GM19023 (cell line): ENCODE measurements around the gene HK1.
"Not testable (repeated sequence)": the region's sequence is repeated elsewhere in the genome, so short reads cannot be mapped to it uniquely, and the experiment has no call there.

Experiments used
- ATAC-seq: cut with Tn5 transposase; IDR thresholded peaks from one replicate; pipeline ENCODE4 v1.9.1; 2021; ENCODE audit warnings: mild to moderate bottlenecking, moderate library complexity; ENCODE audit not compliant: unreplicated experiment

HK1 gene

DNA sequence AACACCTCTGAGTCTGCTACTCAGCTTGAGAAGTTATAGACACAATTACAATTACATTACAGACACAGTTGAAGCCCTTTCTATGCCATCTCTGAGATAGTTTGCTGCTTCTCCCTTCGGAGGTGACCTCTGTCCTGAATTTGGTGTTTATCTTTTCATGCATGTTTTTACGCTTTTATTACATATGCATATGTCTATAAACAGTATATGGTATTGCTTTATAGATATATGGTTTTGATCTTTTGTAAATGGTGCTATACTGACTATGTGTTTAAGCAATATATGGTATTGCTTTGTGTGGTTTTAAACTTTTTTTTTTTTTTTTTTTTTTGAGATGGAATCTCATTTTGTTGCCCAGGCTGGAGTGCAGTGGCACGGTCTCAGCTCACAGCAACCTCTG lies 48.4 kb downstream of the HK1 start:
- no peak for ATAC-seq

GRCh38 chr10:69327463-69328379 lies 49.4 kb downstream of the HK1 start:
- ATAC-seq: peak; percentile 88

- peak; percentile 13 for ATAC-seq
Observed at GRCh38 chr10:69328380-69328735, 50.1 kb downstream of the HK1 start.

- not testable (repeated sequence) for ATAC-seq
Observed at GRCh38 chr10:69328888-69329287, 50.6 kb downstream of the HK1 start.

DNA sequence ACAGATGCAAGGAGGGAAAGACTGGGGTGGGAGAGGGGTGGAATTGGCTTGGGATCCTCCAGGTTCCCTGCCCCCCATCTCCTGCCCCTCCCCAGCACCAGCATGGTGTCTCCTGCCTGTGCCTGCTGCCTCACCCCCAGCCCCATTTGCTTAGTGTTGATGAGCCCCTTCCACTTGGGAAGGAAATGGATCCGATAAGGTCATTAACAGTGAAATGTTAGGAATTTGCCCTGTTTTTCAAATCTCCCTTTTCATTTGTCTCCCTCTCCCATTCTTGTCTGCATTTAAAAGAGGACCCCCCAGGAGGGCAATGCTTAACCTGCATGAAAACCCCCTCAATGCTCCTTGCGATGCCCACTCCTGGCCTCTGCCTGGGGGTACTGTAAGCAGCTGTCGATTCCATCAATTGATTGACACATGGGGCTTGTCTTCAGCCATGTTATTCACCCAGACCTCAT lies 51.5 kb downstream of the HK1 start:
- ATAC-seq: no peak

- ATAC-seq: no peak
Observed at GRCh38 chr10:69331161-69331560, 52.9 kb downstream of the HK1 start.

DNA sequence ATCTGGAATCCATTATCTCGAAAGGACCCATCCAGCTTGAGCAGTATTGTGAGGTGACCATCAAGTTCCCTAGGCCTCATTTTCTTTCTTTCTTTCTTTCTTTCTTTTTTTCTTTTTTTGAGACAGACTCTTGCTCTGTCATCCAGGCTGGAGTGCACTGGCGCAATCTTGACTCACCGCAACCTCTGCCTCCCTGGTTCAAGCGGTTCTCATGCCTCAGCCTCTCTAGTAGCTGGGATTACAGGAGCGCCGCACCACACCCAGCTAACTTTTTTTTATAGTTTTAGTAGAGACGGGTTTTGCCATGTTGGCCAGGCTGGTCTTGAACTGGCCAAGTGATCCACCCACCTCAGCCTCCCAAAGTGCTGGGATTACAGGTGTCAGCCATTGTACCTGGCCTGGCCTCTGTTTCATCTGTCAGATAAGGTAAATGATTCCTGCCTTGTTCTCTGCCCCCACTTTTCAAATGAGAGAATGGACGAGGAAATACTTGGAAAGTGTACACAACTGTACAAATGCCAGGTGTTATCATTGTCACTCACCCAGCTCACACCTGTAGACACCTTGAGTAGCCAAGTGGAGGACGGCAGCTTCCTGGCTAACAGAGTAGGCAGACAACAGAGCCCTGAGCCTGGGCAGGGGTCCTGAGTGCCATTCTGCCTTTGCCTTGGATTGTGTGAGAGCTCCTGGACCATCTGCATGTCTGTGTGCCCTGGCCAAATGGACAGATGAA lies 54.1 kb downstream of the HK1 start:
- no peak for ATAC-seq

DNA sequence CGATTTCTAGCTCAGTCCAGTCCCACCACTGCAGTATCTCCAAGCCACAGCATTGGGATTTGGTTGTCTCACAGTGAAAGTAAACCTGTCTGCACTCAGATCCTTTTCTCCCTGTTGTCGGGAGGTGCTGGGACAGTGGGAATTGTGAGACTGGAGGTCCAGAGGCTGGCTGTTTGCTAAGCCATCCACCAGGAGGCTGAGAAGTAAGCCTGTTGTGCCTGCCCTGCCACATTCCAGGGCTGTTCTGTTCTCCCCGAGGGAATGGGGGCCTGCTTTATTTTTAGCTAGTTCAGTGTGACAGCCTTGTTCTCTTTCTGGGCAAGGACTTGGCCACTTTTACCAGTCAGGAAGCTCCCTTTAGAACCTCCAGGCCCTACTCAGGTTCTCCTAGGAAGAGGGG lies 54.9 kb downstream of the HK1 start:
- no peak for ATAC-seq

DNA sequence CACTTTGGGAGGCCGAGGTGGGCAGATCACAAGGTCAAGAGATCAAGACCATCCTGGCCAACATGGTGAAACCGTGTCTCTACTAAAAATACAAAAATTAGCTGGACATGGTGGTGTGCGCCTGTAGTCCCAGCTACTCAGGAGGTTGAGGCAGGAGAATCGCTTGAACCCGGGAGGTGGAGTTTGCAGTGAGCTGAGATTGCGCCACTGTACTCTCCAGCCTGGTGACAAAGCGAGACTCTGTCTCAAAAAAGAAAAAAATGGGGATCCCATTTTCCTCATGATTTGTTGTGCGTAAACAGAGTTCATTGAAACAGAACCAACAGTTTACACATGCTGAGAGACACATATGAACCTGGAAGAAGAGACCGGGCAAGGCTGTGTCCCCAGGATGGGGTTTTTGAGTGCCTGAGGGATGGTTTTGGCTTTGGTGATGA lies 55.6 kb downstream of the HK1 start:
- not testable (repeated sequence) for ATAC-seq

GRCh38 chr10:69334302-69335062 lies 56.2 kb downstream of the HK1 start:
- ATAC-seq: no peak

DNA sequence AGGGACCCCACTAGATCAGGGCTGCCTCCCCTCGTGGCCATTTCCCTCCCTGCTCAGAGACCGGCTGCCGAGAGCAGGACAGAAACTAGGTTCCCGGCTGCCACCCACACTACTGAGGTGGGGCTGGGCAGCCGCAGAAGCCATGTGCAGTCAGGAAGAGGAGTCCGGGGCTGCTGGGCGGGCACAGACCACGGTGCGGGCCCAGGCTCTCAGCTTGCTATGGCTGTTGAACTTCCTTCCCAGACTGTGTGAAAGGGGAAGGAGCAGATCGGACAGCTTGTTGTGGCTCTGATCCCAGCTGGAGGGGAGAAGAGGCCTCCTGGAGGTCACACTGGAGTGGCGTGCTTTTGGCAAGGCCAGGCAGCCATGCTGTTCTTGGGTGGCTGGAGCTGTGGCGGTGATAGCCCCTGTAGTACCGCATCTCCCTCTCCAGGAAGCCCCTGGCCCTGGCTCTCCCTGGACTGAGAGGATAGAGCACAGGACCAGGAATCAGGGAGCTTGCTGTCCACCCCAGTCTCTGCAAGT lies 56.8 kb downstream of the HK1 start:
- peak; percentile 43 for ATAC-seq

GRCh38 chr10:69335613-69336012 lies 57.3 kb downstream of the HK1 start:
- ATAC-seq: no peak

DNA sequence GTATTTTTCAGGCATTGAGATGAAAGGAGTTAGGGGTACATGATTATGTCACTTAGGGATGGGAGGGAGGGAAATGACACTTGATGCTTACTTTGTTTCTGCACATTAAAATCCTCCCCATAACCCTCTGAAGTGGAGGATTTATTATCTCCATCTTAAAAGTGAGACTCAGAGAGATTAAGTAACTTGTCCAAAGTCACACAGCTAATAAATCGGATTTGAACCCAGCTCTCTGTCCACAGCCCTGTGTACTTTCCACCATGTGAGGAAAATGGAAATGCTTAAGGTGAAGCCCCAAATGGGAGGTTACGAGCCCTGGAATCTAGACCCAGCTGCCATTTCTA lies 58.6 kb downstream of the HK1 start:
- ATAC-seq: no peak

- no peak for ATAC-seq
Observed at GRCh38 chr10:69337296-69338132, 59.2 kb downstream of the HK1 start.

- ATAC-seq: no peak
Observed at GRCh38 chr10:69338133-69338456, 59.8 kb downstream of the HK1 start.

- ATAC-seq: no peak
Observed at GRCh38 chr10:69338547-69339450, 60.5 kb downstream of the HK1 start.

- no peak for ATAC-seq
Observed at GRCh38 chr10:69340695-69341094, 62.4 kb downstream of the HK1 start.

GRCh38 chr10:69343905-69344304 lies 65.6 kb downstream of the HK1 start:
- ATAC-seq: no peak

- ATAC-seq: no peak
Observed at GRCh38 chr10:69344591-69345252, 66.4 kb downstream of the HK1 start.
